ENCODE measurements around the gene FRMPD2.
"Not testable (repeated sequence)": the region's sequence is repeated elsewhere in the genome, so short reads cannot be mapped to it uniquely, and the experiment has no call there.

FRMPD2 gene

GRCh38 chr10:48251525-48252353 is 22.8 kb downstream of the FRMPD2 start:
- DNase-seq (ENCODE audit: low read depth in 2 of 2): no peak

DNA sequence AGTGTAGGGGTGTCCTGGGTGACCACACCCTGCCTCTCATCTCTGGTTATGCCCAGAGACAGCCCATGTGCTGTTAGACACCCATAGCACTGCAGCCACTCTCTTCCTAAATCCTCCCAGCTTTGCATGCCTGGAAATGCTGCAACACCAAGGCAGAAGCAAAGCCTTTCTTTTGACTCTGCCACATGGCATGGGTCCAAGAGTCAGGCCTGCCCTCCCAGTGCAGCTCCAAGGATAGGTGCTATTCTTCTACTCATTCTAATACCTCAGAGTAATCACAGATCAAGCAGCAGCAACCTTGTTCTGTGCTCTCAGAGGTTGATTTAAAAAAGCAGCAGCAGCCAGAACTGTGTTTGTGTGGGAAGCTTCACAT is 23.4 kb downstream of the FRMPD2 start:
- DNase-seq (ENCODE audit: low read depth in 2 of 2): no peak

GRCh38 chr10:48249763-48250351 is 24.6 kb downstream of the FRMPD2 start:
- DNase-seq (ENCODE audit: low read depth in 2 of 2): no peak

DNA sequence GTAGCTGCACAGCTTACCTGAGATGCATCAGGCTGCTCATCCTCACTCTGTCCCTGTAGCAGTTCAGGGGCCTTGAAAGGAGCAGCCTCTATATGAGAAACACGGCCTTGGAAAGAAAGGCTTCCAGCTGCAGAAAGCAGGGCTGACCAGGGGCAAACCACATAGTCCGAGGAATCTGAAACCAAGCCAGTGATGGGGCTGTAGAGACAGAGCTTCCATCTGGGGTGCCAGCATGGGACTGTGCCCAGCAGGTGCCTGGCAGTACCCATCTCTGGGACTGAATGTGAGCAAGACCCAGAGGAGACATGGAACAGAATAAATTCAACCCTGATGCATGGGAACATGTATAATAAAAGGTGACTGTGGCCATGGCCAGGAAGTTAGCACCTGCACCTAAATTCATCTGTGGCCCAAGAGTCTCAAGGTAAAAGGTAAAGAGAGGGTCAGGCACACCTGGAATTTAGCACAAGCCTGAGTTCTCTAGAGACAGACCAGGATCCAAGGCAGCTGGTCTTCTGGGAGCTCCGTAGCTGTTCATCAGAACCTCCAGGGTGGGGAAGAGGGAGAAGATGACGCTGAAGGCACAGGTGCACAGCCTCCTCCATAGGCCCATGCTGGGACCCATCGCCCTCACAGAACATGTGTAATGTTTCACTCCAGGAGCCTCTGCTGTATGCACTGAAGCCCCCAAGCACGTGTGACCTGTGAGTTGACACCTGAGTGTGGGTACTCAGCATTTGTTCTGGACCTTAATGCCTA is 25.3 kb downstream of the FRMPD2 start:
- no peak for DNase-seq (ENCODE audit: low read depth in 2 of 2)

DNA sequence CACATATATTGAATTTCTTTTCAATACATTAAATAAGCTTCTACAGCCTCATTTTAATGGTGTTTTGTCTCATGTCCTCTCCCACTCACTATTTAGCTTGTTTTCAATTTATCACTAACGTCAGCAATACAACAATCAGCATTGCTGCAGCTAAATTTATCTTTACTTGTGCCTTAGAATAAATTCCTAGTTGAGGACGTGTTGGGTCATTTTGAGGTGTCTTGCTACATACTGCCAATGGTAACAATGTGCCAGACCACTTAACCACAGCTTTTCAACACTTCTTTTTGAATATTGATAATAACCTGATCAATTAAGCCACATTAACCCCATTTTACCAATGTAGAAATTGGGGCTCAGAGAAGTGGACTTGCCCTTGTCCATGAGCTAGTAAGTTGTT is 26.0 kb downstream of the FRMPD2 start:
- DNase-seq (ENCODE audit: low read depth in 2 of 2): no peak

DNA sequence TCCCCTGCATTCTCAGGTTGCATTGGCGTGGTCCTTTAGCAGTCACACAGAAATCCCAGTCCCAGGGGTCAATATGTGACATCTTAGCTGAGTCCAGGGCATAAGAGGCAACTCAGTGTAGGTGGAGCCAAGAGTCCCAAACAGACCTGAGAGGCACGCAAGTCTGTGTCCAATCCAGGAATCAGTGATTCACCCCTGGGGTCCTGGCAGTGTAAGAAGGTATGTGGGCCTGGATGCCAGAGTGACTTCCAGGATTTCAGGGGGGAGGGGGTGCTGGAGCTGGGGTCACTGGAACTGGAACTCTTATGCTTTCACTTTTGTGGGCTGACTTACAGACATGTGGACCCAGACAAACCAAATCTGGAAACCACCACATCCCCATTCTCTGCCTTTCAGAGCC is 26.8 kb downstream of the FRMPD2 start:
- DNase-seq (ENCODE audit: low read depth in 2 of 2): no peak

- DNase-seq (ENCODE audit: low read depth in 2 of 2): no peak
These were observed 28.0 kb downstream of the FRMPD2 start for GRCh38 chr10:48246501-48246900.

DNA sequence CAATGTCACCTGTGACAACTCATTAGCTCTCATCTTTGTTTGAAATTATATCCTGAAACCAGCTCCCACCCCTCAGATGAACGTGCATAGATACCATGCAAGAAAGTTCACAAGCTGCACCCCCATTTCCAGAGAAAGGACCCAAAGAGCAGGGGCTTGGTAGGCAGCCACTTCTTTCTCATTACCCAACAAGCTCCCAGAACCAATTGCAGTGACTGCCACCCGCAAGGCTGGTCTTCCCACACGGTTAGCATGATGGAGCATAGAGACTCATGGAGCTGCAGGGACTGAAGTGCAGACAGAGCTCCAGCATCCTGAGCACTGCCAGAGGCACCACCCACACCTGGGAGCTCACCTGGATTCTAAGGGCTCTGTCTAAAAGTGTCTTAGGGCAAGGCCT is 28.5 kb downstream of the FRMPD2 start:
- no peak for DNase-seq (ENCODE audit: low read depth in 2 of 2)

DNA sequence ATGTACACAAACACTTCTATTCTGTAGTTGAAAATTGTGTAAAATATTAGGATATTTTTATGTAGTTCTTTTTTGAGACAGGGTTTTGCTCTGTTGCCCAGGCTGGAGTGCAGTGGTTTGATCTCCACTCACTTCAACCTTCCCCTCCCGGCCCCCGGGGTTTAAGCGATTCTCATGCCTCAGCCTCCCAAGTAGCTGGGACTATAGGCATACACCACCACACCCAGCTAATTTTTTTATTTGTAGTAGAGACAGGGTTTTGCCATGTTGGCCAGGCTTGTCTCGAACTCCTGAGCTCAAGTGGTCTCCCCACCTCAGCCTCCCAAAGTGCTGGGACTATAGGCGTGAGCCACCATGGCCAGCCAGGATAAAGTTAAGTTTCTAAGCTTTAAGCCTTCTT is 30.6 kb downstream of the FRMPD2 start:
- not testable (repeated sequence) for DNase-seq (ENCODE audit: low read depth in 2 of 2)

DNA sequence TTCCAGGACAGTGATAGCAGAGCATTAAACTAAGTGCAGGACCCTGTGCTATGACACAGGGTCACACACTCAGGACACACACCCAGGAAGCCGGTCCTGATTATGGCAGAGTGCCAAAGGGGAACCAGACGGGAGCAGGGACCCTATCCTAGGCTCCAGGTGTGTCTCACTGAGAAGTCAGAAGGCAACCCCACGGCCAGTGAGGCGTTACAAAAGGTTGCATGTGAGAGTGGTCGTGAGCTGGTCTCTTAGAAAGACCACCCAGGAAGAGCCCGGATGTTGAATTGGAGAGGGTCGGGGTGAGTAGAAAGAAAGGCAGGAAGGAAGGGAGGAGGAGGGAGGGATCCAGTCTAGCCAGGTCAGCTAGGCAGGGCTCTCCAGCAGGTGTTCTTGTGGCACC is 31.0 kb downstream of the FRMPD2 start:
- no peak for DNase-seq (ENCODE audit: low read depth in 2 of 2)

DNA sequence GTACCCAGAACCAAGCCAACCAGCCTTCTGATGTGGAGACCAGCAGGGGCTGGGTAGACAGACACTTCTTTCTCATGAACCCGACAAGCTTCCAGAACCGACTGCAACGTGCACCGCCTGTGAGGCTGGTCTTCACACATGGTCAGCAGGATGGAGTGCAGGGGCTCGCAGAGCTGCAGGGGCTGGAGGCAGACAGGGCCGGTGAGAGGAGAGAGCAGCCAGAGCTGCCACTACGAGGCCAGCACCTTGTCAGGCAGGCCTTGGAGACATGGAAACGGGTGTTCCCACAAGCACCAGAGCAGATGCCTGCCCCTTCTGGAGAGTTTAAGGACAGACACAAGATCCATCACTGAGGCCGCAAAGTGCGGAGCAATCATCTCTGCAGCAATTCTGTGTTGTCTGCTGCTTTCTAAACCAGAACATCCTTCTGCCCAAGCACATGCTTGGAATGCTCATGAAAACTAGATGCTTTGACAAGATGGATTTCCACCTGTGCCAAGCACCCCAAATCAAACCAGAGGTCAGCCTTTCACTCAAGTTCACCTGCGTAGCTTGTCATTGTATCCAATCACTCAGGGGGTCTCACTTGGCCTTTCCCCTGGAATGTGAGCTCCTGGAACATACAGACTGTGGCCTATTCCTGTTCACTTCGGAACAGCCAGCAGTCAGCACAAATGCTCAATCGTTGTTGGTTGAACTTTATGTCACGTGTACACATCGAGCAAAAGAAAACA is 32.2 kb downstream of the FRMPD2 start:
- no peak for DNase-seq (ENCODE audit: low read depth in 2 of 2)

DNA sequence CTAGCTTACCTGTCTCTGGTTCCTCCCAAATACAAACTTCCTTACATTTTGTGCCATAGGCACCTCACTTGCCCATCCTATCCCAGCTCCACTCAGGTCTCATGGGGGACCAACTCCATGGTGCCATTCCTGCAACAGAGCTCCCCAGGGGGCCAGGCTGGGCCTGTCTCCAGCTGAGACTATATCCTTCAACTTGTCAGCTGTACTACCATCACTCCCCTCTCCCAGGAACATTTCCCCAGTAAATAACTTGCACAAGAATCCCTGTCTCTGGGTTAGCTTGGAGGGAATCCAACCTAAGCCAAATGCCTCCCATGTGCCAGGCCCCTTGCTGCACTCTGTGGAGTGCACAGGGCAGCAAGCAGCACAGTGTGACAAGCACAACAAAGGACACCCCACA is 33.2 kb downstream of the FRMPD2 start:
- no peak for DNase-seq (ENCODE audit: low read depth in 2 of 2)

DNA sequence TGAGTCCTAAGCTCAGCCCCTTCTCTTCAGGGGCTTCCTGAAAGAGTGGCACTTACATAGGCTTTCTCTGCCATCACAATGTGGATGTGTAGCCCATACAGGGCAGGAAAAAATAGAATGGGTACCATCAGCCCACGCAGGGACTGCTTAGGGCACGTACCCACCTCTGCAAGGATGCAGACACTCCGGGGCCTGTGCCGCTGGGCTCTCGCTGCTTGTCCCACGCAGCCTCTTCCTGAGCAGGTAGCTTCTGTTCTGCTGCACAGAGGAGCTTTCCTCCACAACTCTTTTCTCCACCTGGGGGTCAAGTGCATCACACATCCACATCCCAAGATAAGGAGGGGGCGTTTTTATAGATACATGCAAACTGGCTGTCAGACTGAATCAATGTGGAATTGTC is 34.3 kb downstream of the FRMPD2 start:
- no peak for DNase-seq (ENCODE audit: low read depth in 2 of 2)

- no peak for DNase-seq (ENCODE audit: low read depth in 2 of 2)
These were observed 34.9 kb downstream of the FRMPD2 start for GRCh38 chr10:48239618-48240017.

GRCh38 chr10:48238826-48239520 is 35.5 kb downstream of the FRMPD2 start:
- DNase-seq (ENCODE audit: low read depth in 2 of 2): no peak

DNA sequence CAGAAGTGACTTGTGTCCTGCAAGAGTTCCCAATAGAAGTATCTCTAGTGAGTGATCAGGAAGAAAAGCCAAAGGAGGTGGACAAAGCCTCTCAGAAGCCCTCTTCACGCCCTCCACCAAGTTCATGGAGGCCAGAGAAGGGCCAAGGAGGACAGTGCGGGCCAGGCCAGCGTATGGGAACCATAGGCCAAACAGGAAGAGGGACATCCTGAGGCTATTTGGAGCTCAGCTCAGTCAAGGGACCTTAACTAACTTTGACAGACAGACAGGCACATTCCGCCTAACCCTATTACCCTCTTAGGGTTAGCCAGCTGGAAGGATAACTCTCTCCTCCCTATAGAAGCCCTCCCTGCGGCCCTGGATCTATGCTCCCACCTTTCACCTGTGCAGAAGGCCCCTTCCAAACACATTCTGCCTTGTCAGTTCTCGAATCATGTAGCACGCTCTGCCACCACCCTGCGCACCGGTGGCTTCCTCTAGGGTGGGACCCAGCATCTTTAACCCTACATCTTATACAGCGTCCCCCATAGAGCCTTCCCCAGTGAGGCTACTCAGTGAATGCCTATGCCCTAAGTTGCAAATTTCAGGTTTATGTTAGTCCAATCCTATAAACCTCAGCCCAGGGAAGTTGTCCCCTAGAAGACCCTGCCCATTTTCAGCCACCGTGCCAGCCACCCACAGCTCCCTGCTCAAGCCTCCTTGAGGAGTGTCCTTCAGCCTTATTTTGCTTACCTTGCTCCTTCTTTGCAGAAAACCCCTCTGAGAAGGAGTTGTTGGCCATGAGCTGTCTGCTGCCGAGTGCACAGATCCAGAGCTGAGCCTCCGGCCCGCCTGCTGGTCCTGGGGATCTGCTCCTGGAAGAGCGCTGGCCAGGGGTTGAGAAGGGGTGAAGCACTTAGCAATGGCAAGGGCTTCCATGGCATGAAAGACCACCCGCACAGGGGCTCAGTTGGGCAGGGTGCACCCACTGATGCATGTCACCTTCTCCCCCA is 36.9 kb downstream of the FRMPD2 start:
- DNase-seq (ENCODE audit: low read depth in 2 of 2): no peak

DNA sequence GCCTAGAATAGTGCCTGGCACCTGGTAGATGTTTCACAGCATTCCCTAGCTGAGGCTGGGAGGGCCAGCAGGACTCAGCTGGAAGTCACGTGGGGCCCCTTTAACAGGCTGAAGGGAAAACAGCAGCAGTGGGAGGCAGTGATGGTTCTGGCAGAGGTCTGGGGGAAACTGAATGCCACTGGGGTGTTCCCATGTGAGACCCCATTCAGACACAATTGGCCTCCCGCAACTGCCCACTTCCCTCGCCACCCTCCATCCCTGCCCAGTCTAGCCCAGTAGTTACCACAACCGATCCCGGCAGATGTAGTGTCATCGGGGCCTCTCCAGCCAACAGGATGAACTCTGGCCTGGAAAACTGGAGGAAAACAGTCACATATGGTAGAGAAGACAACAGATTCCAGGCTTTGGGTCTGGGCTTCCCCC is 38.3 kb downstream of the FRMPD2 start:
- no peak for DNase-seq (ENCODE audit: low read depth in 2 of 2)

DNA sequence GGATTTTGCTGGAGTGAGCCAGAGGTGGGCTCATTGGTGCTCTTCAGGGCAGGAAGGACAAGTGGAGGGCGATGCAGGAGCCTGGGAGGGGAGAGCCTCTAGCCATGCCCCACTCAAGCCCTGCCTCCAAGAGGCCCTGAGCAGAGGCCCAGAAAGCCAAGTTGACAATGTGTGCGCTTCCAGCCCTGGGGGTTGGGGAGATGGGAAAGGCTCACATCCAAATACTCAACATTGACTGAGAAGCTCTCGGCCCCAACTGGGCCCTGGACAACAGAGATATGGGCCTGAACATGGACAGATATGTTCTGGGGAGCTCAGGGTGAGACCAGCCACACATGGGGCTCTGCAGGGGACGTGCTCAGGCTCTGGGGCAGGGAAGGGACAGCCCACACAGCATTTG is 39.0 kb downstream of the FRMPD2 start:
- no peak for DNase-seq (ENCODE audit: low read depth in 2 of 2)

- DNase-seq (ENCODE audit: low read depth in 2 of 2): no peak
These were observed 39.7 kb downstream of the FRMPD2 start for GRCh38 chr10:48234787-48235186.

DNA sequence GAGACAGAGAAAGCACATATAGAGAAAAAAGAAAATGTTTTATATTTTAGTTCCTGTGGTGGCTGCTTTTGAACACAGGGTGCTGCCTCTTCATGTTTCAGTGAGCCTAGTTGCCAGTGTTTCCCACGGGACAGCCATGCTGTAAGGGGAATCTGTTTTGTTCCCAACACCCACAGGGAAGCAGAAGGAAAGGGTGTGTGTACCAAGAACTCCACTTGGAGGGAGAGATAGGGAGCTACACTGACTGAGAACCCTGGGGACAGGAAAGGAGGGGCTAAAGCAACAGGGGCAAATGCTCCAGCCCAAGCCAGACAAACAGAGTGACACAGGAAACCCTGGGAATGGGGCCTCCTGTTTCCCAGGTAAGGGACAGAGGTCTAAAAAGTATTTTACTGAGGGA is 40.2 kb downstream of the FRMPD2 start:
- DNase-seq (ENCODE audit: low read depth in 2 of 2): no peak

Data from activated CD8-positive, alpha-beta memory T cell treated with anti-CD3 and anti-CD28 coated beads for 4 hours (primary cell).